HG03103 (cell line): ENCODE measurements around the gene MGAT3.
"Not testable (repeated sequence)": the region's sequence is repeated elsewhere in the genome, so short reads cannot be mapped to it uniquely, and the experiment has no call there.

Experiments used
- ATAC-seq: cut with Tn5 transposase; IDR thresholded peaks from one replicate; pipeline ENCODE4 v1.9.1; 2021; ENCODE audit warnings: low read depth; ENCODE audit not compliant: unreplicated experiment

The MGAT3 gene

GRCh38 chr22:39456522-39457197, at the start of gene MGAT3:
Gene MGAT3 (plus strand): TSS chr22:39457012. CDS start chr22:39487348, 30,336 bp downstream.
- ATAC-seq, result no peak

GRCh38 chr22:39408173-39408572, 48.6 kb upstream of the MGAT3 start:
- ATAC-seq, result no peak

GRCh38 chr22:39408807-39409206, 48.0 kb upstream of the MGAT3 start:
- ATAC-seq, result no peak

- ATAC-seq, result no peak
Measured at GRCh38 chr22:39409516-39410029, 47.2 kb upstream of the MGAT3 start.

- ATAC-seq, result no peak
Measured at GRCh38 chr22:39410264-39410663, 46.5 kb upstream of the MGAT3 start.

GRCh38 chr22:39411828-39412365, 44.9 kb upstream of the MGAT3 start:
- ATAC-seq, result not testable (repeated sequence)

GRCh38 chr22:39413204-39413603, 43.6 kb upstream of the MGAT3 start:
- ATAC-seq, result not testable (repeated sequence)

GRCh38 chr22:39414377-39414776, 42.4 kb upstream of the MGAT3 start:
- no peak for ATAC-seq

- ATAC-seq, result no peak
Measured at GRCh38 chr22:39414886-39415285, 41.9 kb upstream of the MGAT3 start.

- ATAC-seq, result no peak
Measured at GRCh38 chr22:39415506-39415905, 41.3 kb upstream of the MGAT3 start.

- ATAC-seq, result no peak
Measured at GRCh38 chr22:39416319-39416718, 40.5 kb upstream of the MGAT3 start.

GRCh38 chr22:39417641-39418040, 39.2 kb upstream of the MGAT3 start:
- no peak for ATAC-seq

GRCh38 chr22:39418696-39419095, 38.1 kb upstream of the MGAT3 start:
- no peak for ATAC-seq

GRCh38 chr22:39419096-39419495, 37.7 kb upstream of the MGAT3 start:
- ATAC-seq, result no peak

GRCh38 chr22:39419911-39420310, 36.9 kb upstream of the MGAT3 start:
- no peak for ATAC-seq

- no peak for ATAC-seq
Measured at GRCh38 chr22:39421691-39422090, 35.1 kb upstream of the MGAT3 start.

GRCh38 chr22:39422101-39422500, 34.7 kb upstream of the MGAT3 start:
- ATAC-seq, result no peak

- no peak for ATAC-seq
Measured at GRCh38 chr22:39422721-39423120, 34.1 kb upstream of the MGAT3 start.

- no peak for ATAC-seq
Measured at GRCh38 chr22:39423976-39424375, 32.8 kb upstream of the MGAT3 start.

GRCh38 chr22:39426380-39427043, 30.3 kb upstream of the MGAT3 start:
- ATAC-seq, result no peak

GRCh38 chr22:39427751-39428596, 28.8 kb upstream of the MGAT3 start:
- no peak for ATAC-seq
